ENCODE results near the gene NXN.

- no peak for TF ChIP-seq CTCF (IDR thresholded peaks at IDR 0.05)
- no peak for TF ChIP-seq POLR2A (IDR thresholded peaks at IDR 0.05)
Observed at GRCh38 chr17:969811-970355, 9.7 kb downstream of the NXN start.
